NCI-H69 (cell line): ENCODE data around the gene MYADM.

Experiments
- DNase-seq: peaks from one replicate; lab custom pipeline; 2025; lab: John Stamatoyannopoulos, UW

The MYADM gene

GRCh38 chr19:53885036-53885435 is 17.4 kb downstream of the MYADM start:
- no peak for DNase-seq

GRCh38 chr19:53892301-53892980 is 24.8 kb downstream of the MYADM start:
- DNase-seq: no peak

- DNase-seq: peak; percentile 11
Observed at GRCh38 chr19:53892981-53893325, 25.3 kb downstream of the MYADM start.

GRCh38 chr19:53894707-53895106 is 27.0 kb downstream of the MYADM start:
- DNase-seq: no peak

GRCh38 chr19:53896682-53897081 is 29.0 kb downstream of the MYADM start:
- DNase-seq: no peak

GRCh38 chr19:53897459-53897858 is 29.8 kb downstream of the MYADM start:
- no peak for DNase-seq

GRCh38 chr19:53898166-53898565 is 30.5 kb downstream of the MYADM start:
- no peak for DNase-seq

- peak; percentile 69 for DNase-seq
Observed at GRCh38 chr19:53898636-53899341, 31.1 kb downstream of the MYADM start.

GRCh38 chr19:53900191-53900860 is 32.6 kb downstream of the MYADM start:
- DNase-seq: no peak

- no peak for DNase-seq
Observed at GRCh38 chr19:53903055-53903680, 35.5 kb downstream of the MYADM start.

- DNase-seq: no peak
Observed at GRCh38 chr19:53904909-53905308, 37.2 kb downstream of the MYADM start.

- DNase-seq: no peak
Observed at GRCh38 chr19:53905787-53906186, 38.1 kb downstream of the MYADM start.

- DNase-seq: peak; percentile 34
Observed at GRCh38 chr19:53906211-53907192, 38.8 kb downstream of the MYADM start.

- DNase-seq: no peak
Observed at GRCh38 chr19:53907193-53907581, 39.5 kb downstream of the MYADM start.

- DNase-seq: no peak
Observed at GRCh38 chr19:53907690-53908089, 40.0 kb downstream of the MYADM start.

- peak; percentile 75 for DNase-seq
Observed at GRCh38 chr19:53908106-53908934, 40.6 kb downstream of the MYADM start.

- DNase-seq: peak; percentile 18
Observed at GRCh38 chr19:53908935-53909415, 41.3 kb downstream of the MYADM start, which contains the start of gene CACNG7. Gene CACNG7, plus strand, starts transcription at chr19:53909278. Its CDS starts 3,554 bp downstream, at chr19:53912832.

GRCh38 chr19:53909471-53910169 is 41.9 kb downstream of the MYADM start:
- no peak for DNase-seq

GRCh38 chr19:53910170-53910518 is 42.5 kb downstream of the MYADM start:
- DNase-seq: no peak

- peak; percentile 21 for DNase-seq
Observed at GRCh38 chr19:53912653-53913052, 45.0 kb downstream of the MYADM start.
